Measurements from ENCODE around the gene APAF1.

Gene APAF1

GRCh38 chr12:98763656-98764055 is 118.6 kb downstream of the APAF1 start:
- no peak for DNase-seq

- DNase-seq: no peak
Observed at GRCh38 chr12:98767248-98767647, 122.2 kb downstream of the APAF1 start.

GRCh38 chr12:98769068-98769467 is 124.0 kb downstream of the APAF1 start:
- DNase-seq: no peak

GRCh38 chr12:98770230-98770629 is 125.1 kb downstream of the APAF1 start:
- DNase-seq: no peak

GRCh38 chr12:98771811-98772752 is 127.0 kb downstream of the APAF1 start:
- DNase-seq: no peak

GRCh38 chr12:98772818-98773217 is 127.7 kb downstream of the APAF1 start:
- DNase-seq: no peak

- DNase-seq: no peak
Observed at GRCh38 chr12:98780261-98780660, 135.2 kb downstream of the APAF1 start.

- DNase-seq: no peak
Observed at GRCh38 chr12:98783420-98783819, 138.3 kb downstream of the APAF1 start.
